WTC11 (cell line): ENCODE measurements around the gene MACROD2. TPM values are rescaled to one million over a fixed set of nuclear protein-coding genes. Genes with fewer than 3 reads are reported as not detected.

ENCODE experiments used
- ATAC-seq: fragments of 200-7000 bp; cut with Tn5 transposase; 2 replicates; pipeline ENCODE4 v1.10.0; 2021; ENCODE audit warnings: mild to moderate bottlenecking, moderate library complexity
- CTCF ChIA-PET: fragments of 300-600 bp; sonication (Branson Sonifier 250); formaldehyde crosslinking; loops from one replicate; lab custom pipeline; 2021; ENCODE audit warnings: antibody characterized with exemption; lab: Charles Lee
- POLR2A ChIA-PET: fragments of 350-600 bp; sonication (Branson Sonifier 250); formaldehyde crosslinking; loops from one replicate; lab custom pipeline; 2021; ENCODE audit warnings: antibody characterized with exemption; lab: Charles Lee
- DNase-seq: peaks from one replicate; pipeline ENCODE4 v3.0.0; 2021; ENCODE audit warnings: low spot score
- H3K27ac Mint-ChIP-seq: 2 replicates; pipeline ENCODE4 v1.8.0; 2021; ENCODE audit warnings: mixed read lengths
- H3K27me3 Mint-ChIP-seq: 2 replicates; pipeline ENCODE4 v1.8.0; 2021; ENCODE audit warnings: low read depth, mild to moderate bottlenecking, moderate library complexity, mixed read lengths
- H3K36me3 Mint-ChIP-seq: 2 replicates; pipeline ENCODE4 v1.8.0; 2021; ENCODE audit warnings: mixed read lengths
- H3K4me1 Mint-ChIP-seq: 2 replicates; pipeline ENCODE4 v1.8.0; 2022; ENCODE audit warnings: mixed read lengths
- H3K4me3 Mint-ChIP-seq: 2 replicates; pipeline ENCODE4 v1.8.0; 2021; ENCODE audit warnings: mild to moderate bottlenecking, moderate library complexity, mixed read lengths
- H3K9me3 Mint-ChIP-seq: 2 replicates; pipeline ENCODE4 v1.8.0; 2021; ENCODE audit warnings: mixed read lengths
- ATF1 ChIP-seq: sonication (generic); formaldehyde crosslinking; IDR thresholded peaks from 2 replicates; pipeline ENCODE4 v1.8.1; 2023; ENCODE audit warnings: mild to moderate bottlenecking, moderate library complexity, missing genetic modification reagents
- E2F4 ChIP-seq: sonication (generic); formaldehyde crosslinking; IDR thresholded peaks from 2 replicates; pipeline ENCODE4 v1.8.1; 2022; ENCODE audit warnings: low read depth, mild to moderate bottlenecking, moderate library complexity, missing genetic modification reagents, borderline replicate concordance
- ERG ChIP-seq: fragments of 250-450 bp; sonication (Bioruptor Pico); IDR thresholded peaks from 2 replicates; pipeline ENCODE4 v1.8.0; 2021; ENCODE audit warnings: mild to moderate bottlenecking
- FOXJ3 ChIP-seq: sonication (generic); formaldehyde crosslinking; IDR thresholded peaks from 2 replicates; pipeline ENCODE4 v1.9.0; 2021; ENCODE audit warnings: missing genetic modification reagents, mild to moderate bottlenecking, borderline replicate concordance
- GRHL2 ChIP-seq: fragments of 250-450 bp; sonication (Bioruptor Pico); IDR thresholded peaks from 2 replicates; pipeline ENCODE4 v1.8.0; 2022; ENCODE audit warnings: mild to moderate bottlenecking, moderate library complexity; ENCODE audit not compliant: insufficient replicate concordance, severe bottlenecking
- GTF2I ChIP-seq: fragments of 250-450 bp; sonication (Bioruptor Pico); conservative IDR thresholded peaks from 2 replicates; pipeline ENCODE4 v1.4.0; 2021; ENCODE audit warnings: mild to moderate bottlenecking
- JAZF1 ChIP-seq: fragments of 250-450 bp; sonication (Bioruptor Pico); IDR thresholded peaks from 2 replicates; pipeline ENCODE4 v1.9.0; 2021; ENCODE audit warnings: moderate library complexity, mild to moderate bottlenecking, inconsistent platforms
- MXD4 ChIP-seq: fragments of 250-450 bp; sonication (Bioruptor Pico); IDR thresholded peaks from 2 replicates; pipeline ENCODE4 v1.8.0; 2021; ENCODE audit warnings: mild to moderate bottlenecking, moderate library complexity, borderline replicate concordance
- MYBL2 ChIP-seq: sonication (generic); formaldehyde crosslinking; IDR thresholded peaks from 2 replicates; pipeline ENCODE4 v1.8.1; 2023; ENCODE audit warnings: mild to moderate bottlenecking, moderate library complexity, missing genetic modification reagents
- NR2C2 ChIP-seq: sonication (generic); formaldehyde crosslinking; IDR thresholded peaks from 2 replicates; pipeline ENCODE4 v1.8.0; 2022; ENCODE audit warnings: mild to moderate bottlenecking, missing genetic modification reagents
- OVOL2 ChIP-seq: fragments of 250-450 bp; sonication (Bioruptor Pico); IDR thresholded peaks from 2 replicates; pipeline ENCODE4 v1.9.0; 2021; ENCODE audit warnings: mild to moderate bottlenecking, borderline replicate concordance
- PREB ChIP-seq: sonication (generic); formaldehyde crosslinking; IDR thresholded peaks from 2 replicates; pipeline ENCODE4 v1.8.1; 2022; ENCODE audit warnings: mild to moderate bottlenecking, missing genetic modification reagents, moderate library complexity, borderline replicate concordance
- SMAD4 ChIP-seq: sonication (generic); formaldehyde crosslinking; IDR thresholded peaks from 2 replicates; pipeline ENCODE4 v1.8.0; 2022; ENCODE audit warnings: mild to moderate bottlenecking, missing genetic modification reagents
- STAT6 ChIP-seq: sonication (generic); formaldehyde crosslinking; conservative IDR thresholded peaks from 2 replicates; pipeline ENCODE4 v1.8.1; 2023; ENCODE audit warnings: mild to moderate bottlenecking, low read depth, missing genetic modification reagents, moderate library complexity
- USF1 ChIP-seq: sonication (generic); formaldehyde crosslinking; IDR thresholded peaks from 2 replicates; pipeline ENCODE4 v1.8.0; 2022; ENCODE audit warnings: mild to moderate bottlenecking, missing genetic modification reagents
- USF2 ChIP-seq: sonication (generic); formaldehyde crosslinking; IDR thresholded peaks from 2 replicates; pipeline ENCODE4 v1.8.1; 2023; ENCODE audit warnings: mild to moderate bottlenecking, missing genetic modification reagents, moderate library complexity
- ZNF219 ChIP-seq: sonication (generic); formaldehyde crosslinking; IDR thresholded peaks from 2 replicates; pipeline ENCODE4 v1.8.0; 2023; ENCODE audit warnings: missing genetic modification reagents, mild to moderate bottlenecking, borderline replicate concordance
- ZNF281 ChIP-seq: sonication (generic); formaldehyde crosslinking; IDR thresholded peaks from 2 replicates; pipeline ENCODE4 v1.8.0; 2023; ENCODE audit warnings: mild to moderate bottlenecking, missing genetic modification reagents
- ZNF416 ChIP-seq: fragments of 250-450 bp; sonication (Bioruptor Pico); IDR thresholded peaks from 2 replicates; pipeline ENCODE4 v1.9.0; 2021; ENCODE audit warnings: mild to moderate bottlenecking, inconsistent platforms
- ZNF425 ChIP-seq: fragments of 250-450 bp; sonication (Bioruptor Pico); conservative IDR thresholded peaks from 2 replicates; pipeline ENCODE4 v1.9.0; 2021; ENCODE audit warnings: mild to moderate bottlenecking
- total RNA-seq: library from RNA; stranded (reverse); gene quantifications from 3 replicates; pipeline ENCODE4 v1.2.3, GENCODE V29; 2021

MACROD2 gene
- total RNA-seq, 1 experiment from 2014 or later = 4.1 TPM

- POLR2A ChIA-PET = no interaction called here
- CTCF ChIA-PET = no interaction called here
- TF ChIP-seq ZNF416 (CRISPR knock-in tag) (no peak), MYBL2 (CRISPR knock-in tag) (no peak), STAT6 (CRISPR knock-in tag) (no peak), ERG (CRISPR knock-in tag) (no peak), ZNF281 (no peak), E2F4 (no peak), GTF2I (CRISPR knock-in tag) (no peak)
- no peak for DNase-seq
- Mint-ChIP-seq H3K27me3 (no peaks in the 10 kb centered on the region; the same call in 1 of the 2 replicates), H3K27ac (no peak overlapping the region), H3K9me3 (no peaks in the 10 kb centered on the region), H3K4me3 (no peak overlapping the region), H3K36me3 (no peaks in the 10 kb centered on the region), H3K4me1 (peaks cover 24% of the 10 kb centered on the region)
- no peak for ATAC-seq
Observed at GRCh38 chr20:14848806-14849205, 853.5 kb downstream of the MACROD2 start.

- POLR2A ChIA-PET = no interaction called here
- TF ChIP-seq PREB (CRISPR knock-in tag) = no peak
- TF ChIP-seq OVOL2 (CRISPR knock-in tag) = no peak
- TF ChIP-seq SMAD4 (CRISPR knock-in tag) = no peak
- no peak for TF ChIP-seq ZNF219 (CRISPR knock-in tag)
- no peak for TF ChIP-seq ATF1 (CRISPR knock-in tag)
- TF ChIP-seq ZNF425 (CRISPR knock-in tag) = no peak
- no peak for TF ChIP-seq GRHL2 (CRISPR knock-in tag)
- TF ChIP-seq NR2C2 (CRISPR knock-in tag) = no peak
- TF ChIP-seq JAZF1 (CRISPR knock-in tag) = no peak
- TF ChIP-seq FOXJ3 (CRISPR knock-in tag) = no peak
- no peak for TF ChIP-seq USF1 (CRISPR knock-in tag)
- TF ChIP-seq MXD4 (CRISPR knock-in tag) = no peak
- TF ChIP-seq USF2 (CRISPR knock-in tag) = no peak
Observed at GRCh38 chr20:14853079-14853478, 857.8 kb downstream of the MACROD2 start.

More at GRCh38 chr20:14853079-14853478, 857.8 kb downstream of the MACROD2 start:
- H3K9me3 Mint-ChIP-seq = no peaks in the 10 kb centered on the region
- H3K4me3 Mint-ChIP-seq = no peak overlapping the region
- CTCF ChIA-PET = no interaction called here
- no peak overlapping the region for H3K27ac Mint-ChIP-seq
- ATAC-seq (no peak), DNase-seq (no peak)
- H3K4me1 Mint-ChIP-seq = peaks cover 21% of the 10 kb centered on the region
- H3K27me3 Mint-ChIP-seq = peaks cover 14% of the 10 kb centered on the region
- no peaks in the 10 kb centered on the region for H3K36me3 Mint-ChIP-seq
